Renal cortex interstitium (tissue), 15 donors: Measurements from ENCODE around the gene RNF150. TPM values are rescaled to one million over a fixed set of nuclear protein-coding genes. Genes with fewer than 3 reads are reported as not detected.
"Not testable (repeated sequence)": the region's sequence is repeated elsewhere in the genome, so short reads cannot be mapped to it uniquely, and the experiment has no call there.

Source experiments
- DNase-seq, 11 donors: peaks; one replicate each; pipeline ENCODE4 v3.0.0-alpha.2; 2013; ENCODE audit warnings: low read depth in 9 of 11, low spot score in 4 of 11; ENCODE audit errors: extremely low read depth in 1 of 11
- long read RNA-seq, 16 experiments: transcript quantifications; one replicate each; lab custom pipeline, GENCODE V29; 2026
- polyA plus RNA-seq, 3 donors: library from polyadenylated mRNA; unstranded; fragments of 120-200 nt; gene quantifications; one replicate each; pipeline ENCODE4 v1.2.1, GENCODE V29; 2013; ENCODE audit not compliant: insufficient read length in 3 of 3

RNF150 gene
- 10 to 100 TPM; 26.0 to 29.0 (median 28.0) TPM for polyA plus RNA-seq
- long read RNA-seq, donor 1, full-length matches to known transcripts: 4 of 4 reads
- long read RNA-seq, donor 1, partial matches to known transcripts: 0 of 4 reads
- long read RNA-seq, donor 1, other reads (novel, unspliced or antisense): 0 of 4 reads
- long read RNA-seq, donor 2, full-length matches to known transcripts: 1 of 6 reads
- long read RNA-seq, donor 2, partial matches to known transcripts: 5 of 6 reads
- long read RNA-seq, donor 2, other reads (novel, unspliced or antisense): 0 of 6 reads
- long read RNA-seq, donor 3, full-length matches to known transcripts: 4 of 9 reads
- long read RNA-seq, donor 3, partial matches to known transcripts: 0 of 9 reads
- long read RNA-seq, donor 3, other reads (novel, unspliced or antisense): 5 of 9 reads
- long read RNA-seq, donor 4: 0 reads
- long read RNA-seq, donor 5: 0 reads
- long read RNA-seq, donor 6, full-length matches to known transcripts: 4 of 4 reads
- long read RNA-seq, donor 6, partial matches to known transcripts: 0 of 4 reads
- long read RNA-seq, donor 6, other reads (novel, unspliced or antisense): 0 of 4 reads
- long read RNA-seq, donor 7, full-length matches to known transcripts: 3 of 13 reads
- long read RNA-seq, donor 7, partial matches to known transcripts: 10 of 13 reads
- long read RNA-seq, donor 7, other reads (novel, unspliced or antisense): 0 of 13 reads
- long read RNA-seq, donor 8: 0 reads
- long read RNA-seq, donor 9, full-length matches to known transcripts: 1 of 1 reads
- long read RNA-seq, donor 9, partial matches to known transcripts: 0 of 1 reads
- long read RNA-seq, donor 9, other reads (novel, unspliced or antisense): 0 of 1 reads
- long read RNA-seq, donor 10: 0 reads
- long read RNA-seq, donor 11: 0 reads
- long read RNA-seq, donor 12, full-length matches to known transcripts: 2 of 2 reads
- long read RNA-seq, donor 12, partial matches to known transcripts: 0 of 2 reads
- long read RNA-seq, donor 12, other reads (novel, unspliced or antisense): 0 of 2 reads
- long read RNA-seq, donor 13: 0 reads
- long read RNA-seq, donor 14, full-length matches to known transcripts: 1 of 1 reads
- long read RNA-seq, donor 14, partial matches to known transcripts: 0 of 1 reads
- long read RNA-seq, donor 14, other reads (novel, unspliced or antisense): 0 of 1 reads
- long read RNA-seq, donor 15, full-length matches to known transcripts: 2 of 2 reads
- long read RNA-seq, donor 15, partial matches to known transcripts: 0 of 2 reads
- long read RNA-seq, donor 15, other reads (novel, unspliced or antisense): 0 of 2 reads
- long read RNA-seq, donor 16, full-length matches to known transcripts: 8 of 8 reads
- long read RNA-seq, donor 16, partial matches to known transcripts: 0 of 8 reads
- long read RNA-seq, donor 16, other reads (novel, unspliced or antisense): 0 of 8 reads

GRCh38 chr4:141133146-141133998 is at the start of gene RNF150:
Gene RNF150, minus strand, starts transcription at chr4:141133469.
- peak; percentile 83 to 95 (median 91) for DNase-seq

GRCh38 chr4:141180991-141181761 is 47.9 kb upstream of the RNF150 start:
- no peak for DNase-seq

DNA sequence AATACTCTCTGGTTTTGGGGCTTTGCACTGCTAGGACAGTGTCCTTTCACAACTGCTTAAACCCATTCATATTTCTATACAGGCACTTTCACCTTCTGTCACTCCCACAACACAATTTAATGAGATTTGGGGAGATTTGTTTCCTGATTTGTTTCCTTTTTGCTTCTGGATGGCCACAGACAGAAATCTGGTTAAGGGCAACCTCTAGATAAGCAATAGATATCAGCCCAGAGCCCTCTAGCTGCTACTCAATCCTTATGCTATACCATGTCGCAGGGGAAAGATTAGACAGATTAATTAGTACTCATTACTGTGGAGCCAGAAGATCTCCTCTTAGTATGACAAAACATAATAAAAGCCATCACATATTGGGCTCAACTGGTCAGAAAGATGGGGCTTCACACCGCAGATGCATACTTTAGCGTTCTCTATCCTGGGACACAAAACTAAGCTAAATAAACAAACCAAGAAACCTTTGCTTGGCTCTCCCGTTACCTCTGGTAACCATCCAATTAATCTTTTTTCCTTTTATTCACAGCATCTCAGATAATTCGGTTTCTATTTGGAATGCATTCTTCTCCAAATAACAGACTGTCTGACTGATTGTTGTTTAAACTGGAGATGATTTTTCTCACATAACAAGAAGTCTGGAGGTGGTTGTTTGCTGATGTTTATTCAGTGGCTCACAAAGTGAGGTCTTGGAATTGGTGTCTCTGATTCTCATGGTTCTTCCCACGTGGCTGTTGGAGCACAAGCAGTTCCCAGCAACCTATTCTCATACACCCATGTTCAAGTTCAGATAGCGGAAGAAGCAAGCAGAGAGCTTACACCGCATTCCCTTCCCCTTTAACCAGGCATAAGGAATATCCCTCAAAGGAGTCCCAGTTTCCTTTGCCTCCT is 46.5 kb upstream of the RNF150 start:
- DNase-seq: no peak

GRCh38 chr4:141177171-141177570 is 43.9 kb upstream of the RNF150 start:
- no peak for DNase-seq

DNA sequence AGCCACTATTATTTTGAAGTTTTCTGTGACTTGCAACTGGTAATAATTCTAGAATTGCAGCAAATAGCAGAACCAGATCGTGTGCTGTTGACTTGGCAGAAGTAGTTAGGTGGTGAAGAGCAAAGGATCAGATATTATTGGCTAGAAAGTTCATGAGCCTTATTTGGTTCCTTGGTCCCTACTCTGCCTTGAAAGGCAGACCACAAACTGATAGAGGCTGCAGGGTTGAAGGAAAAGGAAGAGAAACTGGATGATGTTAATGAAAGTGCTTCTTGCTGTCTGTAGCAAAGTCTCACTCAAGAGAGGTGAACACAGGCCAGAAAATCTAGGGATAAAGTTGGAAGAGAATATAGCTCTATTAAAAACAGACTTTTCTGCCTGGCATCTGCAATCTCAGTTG is 41.2 kb upstream of the RNF150 start:
- no peak for DNase-seq

GRCh38 chr4:141170671-141171070 is 37.4 kb upstream of the RNF150 start:
- peak in 1 of 11 donors; percentile 5 for DNase-seq

DNA sequence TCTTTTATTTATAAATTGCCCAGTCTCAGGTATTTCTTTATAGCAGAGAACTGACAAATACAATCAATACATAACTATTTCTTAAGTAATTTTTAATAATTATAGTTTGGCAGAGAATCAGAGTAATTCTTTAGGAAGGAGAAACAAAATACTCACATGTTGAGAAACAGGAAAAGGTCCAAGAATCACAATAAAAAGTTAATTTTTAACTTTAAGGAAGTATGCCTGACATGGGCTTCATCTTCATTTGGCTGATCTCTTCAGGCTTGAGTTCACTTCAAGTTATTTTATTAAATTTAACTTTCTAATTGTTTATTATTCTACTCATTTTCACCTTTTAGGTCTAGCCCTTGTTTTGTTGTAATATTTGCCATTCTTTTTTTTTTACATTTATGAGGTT is 36.1 kb upstream of the RNF150 start:
- no peak for DNase-seq

DNA sequence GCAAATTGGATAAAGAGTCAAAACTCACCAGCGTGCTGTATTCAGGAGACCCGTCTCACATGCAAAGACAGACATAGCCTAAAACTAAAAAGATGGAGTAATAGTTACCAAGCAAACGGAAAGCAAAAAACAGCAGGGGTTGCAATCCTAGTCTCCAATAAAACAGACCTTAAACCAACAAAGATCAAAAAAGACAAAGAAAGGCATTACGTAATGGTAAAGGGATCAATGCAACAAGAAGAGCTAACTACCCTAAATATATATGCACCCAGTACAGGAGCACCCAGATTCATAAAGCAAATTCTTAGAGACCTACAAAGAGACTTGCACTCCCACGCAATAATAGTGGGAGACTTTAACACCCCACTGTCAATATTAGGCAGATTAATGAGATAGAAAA is 31.7 kb upstream of the RNF150 start:
- not testable (repeated sequence) for DNase-seq

DNA sequence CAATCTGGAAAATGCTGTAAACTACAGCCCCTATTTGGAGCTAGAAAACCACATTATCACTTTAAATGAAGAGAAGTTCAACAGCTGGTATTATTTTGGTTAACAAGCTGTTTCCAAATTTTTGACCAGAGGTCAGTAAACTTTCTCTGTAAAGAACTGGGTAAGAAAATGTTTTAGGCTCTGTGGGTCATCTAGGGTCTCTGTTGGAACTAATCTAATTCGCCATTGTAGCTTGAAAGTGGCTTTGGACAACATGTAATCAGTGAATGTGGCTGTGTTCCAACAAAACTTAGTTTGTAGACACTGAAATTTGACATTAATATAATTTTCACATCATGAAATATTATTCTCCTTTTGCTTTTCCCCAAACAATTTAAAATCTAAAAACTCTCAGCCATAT is 25.8 kb upstream of the RNF150 start:
- DNase-seq: no peak

DNA sequence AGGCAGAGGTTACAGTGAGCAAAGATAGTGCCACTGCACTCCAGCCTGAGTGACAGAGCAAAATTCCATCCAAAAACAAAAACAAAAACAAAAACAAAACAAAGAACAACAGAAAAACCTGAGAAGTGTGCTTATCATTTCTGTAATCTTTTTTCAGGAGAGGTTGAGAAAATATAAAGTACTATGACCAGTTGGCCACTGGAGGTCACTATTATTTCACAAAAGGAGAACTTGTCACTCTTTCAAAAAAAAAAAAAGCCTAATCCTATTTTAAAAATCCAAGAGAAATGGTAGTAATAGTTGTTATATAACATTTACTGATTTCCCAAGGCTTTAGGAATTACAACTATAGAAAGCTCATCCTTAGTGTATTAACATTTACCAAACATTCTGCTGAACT is 24.9 kb upstream of the RNF150 start:
- peak in 5 of 11 donors; percentile 12 to 51 (median 25) for DNase-seq

DNA sequence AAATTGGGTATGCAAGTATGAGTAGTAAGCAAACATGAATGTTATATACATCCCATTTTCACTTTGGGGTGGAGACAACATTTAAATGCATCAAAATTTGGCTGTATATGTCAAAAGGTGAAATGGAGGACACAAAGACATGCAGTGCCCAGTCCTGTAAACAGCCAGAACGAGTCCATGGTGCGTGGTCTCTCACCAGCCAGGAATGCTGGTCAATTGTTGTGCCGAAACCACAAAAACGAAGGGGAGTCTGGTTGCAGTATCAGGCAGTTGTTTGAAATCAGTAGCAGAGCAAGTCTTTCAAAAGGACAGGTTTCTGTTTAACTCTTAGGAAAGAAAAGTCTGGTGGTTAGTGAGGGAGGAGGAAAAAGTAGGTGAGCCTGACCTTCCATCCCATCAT is 22.3 kb upstream of the RNF150 start:
- no peak for DNase-seq

GRCh38 chr4:141154725-141155124 is 21.5 kb upstream of the RNF150 start:
- DNase-seq: no peak

DNA sequence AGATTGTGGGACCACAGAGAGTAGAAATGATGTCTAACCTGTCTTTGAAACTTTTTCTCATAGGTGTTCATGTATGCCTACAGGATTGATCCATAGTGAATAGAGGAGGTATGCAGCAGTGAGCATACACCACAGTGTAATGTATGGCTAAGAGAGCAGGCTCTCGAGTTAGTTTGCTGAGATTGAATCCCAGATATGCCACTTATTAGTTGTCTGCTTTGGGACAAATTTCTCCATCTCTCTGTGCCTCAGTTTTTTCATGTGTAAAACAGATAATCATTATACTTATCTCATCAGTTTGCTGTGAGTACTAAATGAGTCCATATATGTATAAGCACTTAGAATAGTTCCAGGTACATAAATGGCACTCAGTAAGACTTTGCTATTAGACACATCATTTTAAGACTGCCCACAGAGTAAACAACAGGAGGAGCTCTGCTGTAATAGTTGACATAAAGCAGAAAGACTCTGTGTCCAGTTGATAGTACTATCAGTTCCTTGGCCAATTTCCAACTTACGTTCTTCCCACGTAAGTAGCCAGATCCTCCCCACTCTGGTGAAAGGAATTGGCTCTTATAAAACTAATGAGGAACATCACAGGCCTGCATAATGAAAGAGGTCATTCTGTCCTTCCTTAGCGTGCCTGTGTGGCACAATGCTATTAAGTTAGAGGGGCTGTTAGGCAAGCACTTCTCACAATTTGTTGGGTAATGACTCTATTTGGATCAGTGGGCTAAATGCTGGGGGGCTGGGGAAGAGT is 20.7 kb upstream of the RNF150 start:
- DNase-seq: no peak

DNA sequence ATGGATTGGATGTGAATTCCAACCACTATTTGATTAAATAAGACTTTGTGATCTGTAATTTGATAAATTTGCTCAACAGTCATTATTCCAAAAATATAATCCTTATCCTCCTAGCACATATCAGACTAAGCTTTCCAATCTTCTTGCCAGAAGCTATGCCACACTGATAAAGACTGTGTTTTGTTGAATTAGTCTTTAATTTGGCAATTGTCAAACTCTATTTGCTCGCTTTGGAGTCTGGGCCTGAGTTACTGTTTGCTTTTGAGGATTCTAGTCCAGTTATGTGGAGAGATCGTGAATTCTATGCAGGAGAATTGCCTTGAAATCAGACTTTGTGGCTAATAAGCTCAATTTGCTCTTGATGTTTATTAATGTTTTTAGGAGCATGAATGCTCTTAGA is 10.9 kb upstream of the RNF150 start:
- no peak for DNase-seq

- DNase-seq: no peak
Measured at GRCh38 chr4:141142423-141142822, 9.2 kb upstream of the RNF150 start.
